ENCODE measurements around the gene RAF1. TPM values are rescaled to one million over a fixed set of nuclear protein-coding genes. Genes with fewer than 3 reads are reported as not detected.

The RAF1 gene
- total and polyA plus RNA-seq, 2 of the 13 experiments (the other 11 are each of a cell fraction or from before 2014, with no cell fraction given) = 72.2 to 91.4 TPM

- no peak for TF ChIP-seq ZNF781 (CRISPR knock-in tag; IDR thresholded peaks at IDR 0.05; ENCODE audit: borderline replicate concordance, not compliant biosample characterization)
- peak; percentile 59 for TF ChIP-seq CTCF (CRISPR knock-in tag; IDR thresholded peaks at IDR 0.05)
- no peak for TF ChIP-seq TFAP4 (IDR thresholded peaks at IDR 0.05; ENCODE audit: borderline replicate concordance, low read depth)
- peak; percentile 85 for TF ChIP-seq FOXP4 (CRISPR knock-in tag; IDR thresholded peaks at IDR 0.05)
- TF ChIP-seq, protein P1, sequence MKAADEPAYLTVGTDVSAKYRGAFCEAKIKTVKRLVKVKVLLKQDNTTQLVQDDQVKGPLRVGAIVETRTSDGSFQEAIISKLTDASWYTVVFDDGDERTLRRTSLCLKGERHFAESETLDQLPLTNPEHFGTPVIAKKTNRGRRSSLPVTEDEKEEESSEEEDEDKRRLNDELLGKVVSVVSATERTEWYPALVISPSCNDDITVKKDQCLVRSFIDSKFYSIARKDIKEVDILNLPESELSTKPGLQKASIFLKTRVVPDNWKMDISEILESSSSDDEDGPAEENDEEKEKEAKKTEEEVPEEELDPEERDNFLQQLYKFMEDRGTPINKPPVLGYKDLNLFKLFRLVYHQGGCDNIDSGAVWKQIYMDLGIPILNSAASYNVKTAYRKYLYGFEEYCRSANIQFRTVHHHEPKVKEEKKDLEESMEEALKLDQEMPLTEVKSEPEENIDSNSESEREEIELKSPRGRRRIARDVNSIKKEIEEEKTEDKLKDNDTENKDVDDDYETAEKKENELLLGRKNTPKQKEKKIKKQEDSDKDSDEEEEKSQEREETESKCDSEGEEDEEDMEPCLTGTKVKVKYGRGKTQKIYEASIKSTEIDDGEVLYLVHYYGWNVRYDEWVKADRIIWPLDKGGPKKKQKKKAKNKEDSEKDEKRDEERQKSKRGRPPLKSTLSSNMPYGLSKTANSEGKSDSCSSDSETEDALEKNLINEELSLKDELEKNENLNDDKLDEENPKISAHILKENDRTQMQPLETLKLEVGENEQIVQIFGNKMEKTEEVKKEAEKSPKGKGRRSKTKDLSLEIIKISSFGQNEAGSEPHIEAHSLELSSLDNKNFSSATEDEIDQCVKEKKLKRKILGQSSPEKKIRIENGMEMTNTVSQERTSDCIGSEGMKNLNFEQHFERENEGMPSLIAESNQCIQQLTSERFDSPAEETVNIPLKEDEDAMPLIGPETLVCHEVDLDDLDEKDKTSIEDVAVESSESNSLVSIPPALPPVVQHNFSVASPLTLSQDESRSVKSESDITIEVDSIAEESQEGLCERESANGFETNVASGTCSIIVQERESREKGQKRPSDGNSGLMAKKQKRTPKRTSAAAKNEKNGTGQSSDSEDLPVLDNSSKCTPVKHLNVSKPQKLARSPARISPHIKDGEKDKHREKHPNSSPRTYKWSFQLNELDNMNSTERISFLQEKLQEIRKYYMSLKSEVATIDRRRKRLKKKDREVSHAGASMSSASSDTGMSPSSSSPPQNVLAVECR (CRISPR knock-in tag; IDR thresholded peaks at IDR 0.05; ENCODE audit: borderline replicate concordance) = peak; percentile 46; the same call in 1 of the 2 replicates
- TF ChIP-seq NFKBIZ (CRISPR knock-in tag; IDR thresholded peaks at IDR 0.05) = no peak
- no peak for TF ChIP-seq JUND (CRISPR knock-in tag; IDR thresholded peaks at IDR 0.05)
- TF ChIP-seq HOXA7 (CRISPR knock-in tag; IDR thresholded peaks at IDR 0.05) = no peak
- no peak for TF ChIP-seq FOXM1 (CRISPR knock-in tag; IDR thresholded peaks at IDR 0.05)
- no peak for TF ChIP-seq ZNF414 (CRISPR knock-in tag; IDR thresholded peaks at IDR 0.05)
- no peak for TF ChIP-seq ZBTB42 (CRISPR knock-in tag; IDR thresholded peaks at IDR 0.05)
- TF ChIP-seq ZNF629 (CRISPR knock-in tag; conservative IDR thresholded peaks at IDR 0.05) = no peak
- TF ChIP-seq THAP7 (CRISPR knock-in tag; IDR thresholded peaks at IDR 0.05) = no peak
- no peak for TF ChIP-seq BRCA1 (CRISPR knock-in tag; IDR thresholded peaks at IDR 0.05)
- TF ChIP-seq KLF15 (CRISPR knock-in tag; IDR thresholded peaks at IDR 0.05; ENCODE audit: borderline replicate concordance) = no peak
- TF ChIP-seq TMF1 (CRISPR knock-in tag; IDR thresholded peaks at IDR 0.05; ENCODE audit: low read depth) = no peak
- peak; percentile 46; the same call in 1 of the 2 replicates for TF ChIP-seq CEBPB (IDR thresholded peaks at IDR 0.05; ENCODE audit: borderline replicate concordance, low read depth, low read length)
- TF ChIP-seq TAF1 (CRISPR knock-in tag; IDR thresholded peaks at IDR 0.05) = no peak
These were observed 6.6 kb upstream of the RAF1 start (continued) for GRCh38 chr3:12670365-12671119.
